Progenitor cell of endocrine pancreas (in vitro differentiated cells): Measurements from ENCODE around the gene ATP2B2. TPM values are rescaled to one million over a fixed set of nuclear protein-coding genes. Genes with fewer than 3 reads are reported as not detected.
A peak's percentile ranks its signal among the peaks of the same experiment; 100 is the strongest.

Source experiments
- DNase-seq: peaks from one replicate; pipeline ENCODE4 v3.0.0; 2021; ENCODE audit warnings: low spot score; ENCODE audit not compliant: unreplicated experiment
- H3K27ac Mint-ChIP-seq: 2 replicates; pipeline ENCODE4 v1.8.0; 2021; ENCODE audit warnings: mild to moderate bottlenecking, moderate library complexity, mixed read lengths
- H3K27me3 Mint-ChIP-seq: 2 replicates; pipeline ENCODE4 v1.8.0; 2021; ENCODE audit warnings: mixed read lengths
- H3K36me3 Mint-ChIP-seq: 2 replicates; pipeline ENCODE4 v1.8.0; 2022; ENCODE audit warnings: mixed read lengths; ENCODE audit not compliant: insufficient read depth
- H3K4me1 Mint-ChIP-seq: 2 replicates; pipeline ENCODE4 v1.8.0; 2021; ENCODE audit warnings: low read depth, mixed read lengths
- H3K4me3 Mint-ChIP-seq: 2 replicates; pipeline ENCODE4 v1.8.0; 2021; ENCODE audit warnings: low read depth, mild to moderate bottlenecking, moderate library complexity, mixed read lengths
- H3K9me3 Mint-ChIP-seq: 2 replicates; pipeline ENCODE4 v1.8.0; 2021; ENCODE audit warnings: low read depth, mixed read lengths
- CTCF ChIP-seq: fragments of 200-600 bp; sonication (generic); IDR thresholded peaks from one replicate; pipeline ENCODE4 v1.5.0; 2021; ENCODE audit warnings: antibody characterized with exemption, mild to moderate bottlenecking; ENCODE audit not compliant: unreplicated experiment
- total RNA-seq: library from RNA; stranded (reverse); gene quantifications from 2 replicates; pipeline ENCODE4 v1.2.1, GENCODE V29; 2021

Gene ATP2B2
- total RNA-seq, 1 donor from 2014 or later, result 0.07 TPM

GRCh38 chr3:10459954-10460754 lies 45.2 kb downstream of the ATP2B2 start:
- TF ChIP-seq CTCF, result no peak
- H3K27me3 Mint-ChIP-seq, result peaks cover 32% of the 10 kb centered on the region
- no peak overlapping the region for H3K4me3 Mint-ChIP-seq
- H3K36me3 Mint-ChIP-seq, result no peaks in the 10 kb centered on the region
- H3K27ac Mint-ChIP-seq, result peak overlapping the region; percentile 6
- H3K9me3 Mint-ChIP-seq, result no peaks in the 10 kb centered on the region
- no peaks in the 10 kb centered on the region for H3K4me1 Mint-ChIP-seq
- DNase-seq, result peak; percentile 94

- DNase-seq, result no peak
- no peak for TF ChIP-seq CTCF
- H3K27me3 Mint-ChIP-seq, result peaks cover 36% of the 10 kb centered on the region
- H3K4me3 Mint-ChIP-seq, result no peak overlapping the region
- no peaks in the 10 kb centered on the region for H3K4me1 Mint-ChIP-seq
- H3K27ac Mint-ChIP-seq, result no peak overlapping the region
- H3K9me3 Mint-ChIP-seq, result no peaks in the 10 kb centered on the region
- no peaks in the 10 kb centered on the region for H3K36me3 Mint-ChIP-seq
Observed at GRCh38 chr3:10457560-10457959, 47.8 kb downstream of the ATP2B2 start.

GRCh38 chr3:10456981-10457380 lies 48.4 kb downstream of the ATP2B2 start:
- no peak overlapping the region for H3K4me3 Mint-ChIP-seq
- no peaks in the 10 kb centered on the region for H3K4me1 Mint-ChIP-seq
- peaks cover 36% of the 10 kb centered on the region for H3K27me3 Mint-ChIP-seq
- no peak for DNase-seq
- no peak for TF ChIP-seq CTCF
- no peaks in the 10 kb centered on the region for H3K36me3 Mint-ChIP-seq
- H3K9me3 Mint-ChIP-seq, result no peaks in the 10 kb centered on the region
- H3K27ac Mint-ChIP-seq, result no peak overlapping the region

- Mint-ChIP-seq H3K27ac (no peak overlapping the region), H3K4me3 (no peak overlapping the region), H3K36me3 (no peaks in the 10 kb centered on the region), H3K27me3 (peaks cover 41% of the 10 kb centered on the region), H3K4me1 (no peaks in the 10 kb centered on the region), H3K9me3 (no peaks in the 10 kb centered on the region)
- TF ChIP-seq CTCF, result no peak
- no peak for DNase-seq
Observed at GRCh38 chr3:10455545-10455914, 49.9 kb downstream of the ATP2B2 start.

GRCh38 chr3:10454907-10455544 lies 50.4 kb downstream of the ATP2B2 start:
- Mint-ChIP-seq H3K36me3 (no peaks in the 10 kb centered on the region), H3K4me1 (no peaks in the 10 kb centered on the region), H3K4me3 (no peak overlapping the region), H3K9me3 (no peaks in the 10 kb centered on the region), H3K27me3 (peaks cover 41% of the 10 kb centered on the region), H3K27ac (no peak overlapping the region)
- TF ChIP-seq CTCF, result no peak
- no peak for DNase-seq
